Stimulated activated CD4-positive, alpha-beta T cell treated with anti-CD3 and anti-CD28 coated beads, Interleukin-12 subunit alpha, Interleukin-12 subunit beta, amount 100 ng/mL, for 24 hours (primary cell): Measurements from ENCODE around the gene EHD3.
"Not testable (repeated sequence)": the region's sequence is repeated elsewhere in the genome, so short reads cannot be mapped to it uniquely, and the experiment has no call there.

Experiments
- DNase-seq, 2 experiments: peaks; one replicate each; pipeline ENCODE4 v3.0.0-alpha.2; 2020; ENCODE audit warnings: low read depth in 2 of 2

The EHD3 gene

DNA sequence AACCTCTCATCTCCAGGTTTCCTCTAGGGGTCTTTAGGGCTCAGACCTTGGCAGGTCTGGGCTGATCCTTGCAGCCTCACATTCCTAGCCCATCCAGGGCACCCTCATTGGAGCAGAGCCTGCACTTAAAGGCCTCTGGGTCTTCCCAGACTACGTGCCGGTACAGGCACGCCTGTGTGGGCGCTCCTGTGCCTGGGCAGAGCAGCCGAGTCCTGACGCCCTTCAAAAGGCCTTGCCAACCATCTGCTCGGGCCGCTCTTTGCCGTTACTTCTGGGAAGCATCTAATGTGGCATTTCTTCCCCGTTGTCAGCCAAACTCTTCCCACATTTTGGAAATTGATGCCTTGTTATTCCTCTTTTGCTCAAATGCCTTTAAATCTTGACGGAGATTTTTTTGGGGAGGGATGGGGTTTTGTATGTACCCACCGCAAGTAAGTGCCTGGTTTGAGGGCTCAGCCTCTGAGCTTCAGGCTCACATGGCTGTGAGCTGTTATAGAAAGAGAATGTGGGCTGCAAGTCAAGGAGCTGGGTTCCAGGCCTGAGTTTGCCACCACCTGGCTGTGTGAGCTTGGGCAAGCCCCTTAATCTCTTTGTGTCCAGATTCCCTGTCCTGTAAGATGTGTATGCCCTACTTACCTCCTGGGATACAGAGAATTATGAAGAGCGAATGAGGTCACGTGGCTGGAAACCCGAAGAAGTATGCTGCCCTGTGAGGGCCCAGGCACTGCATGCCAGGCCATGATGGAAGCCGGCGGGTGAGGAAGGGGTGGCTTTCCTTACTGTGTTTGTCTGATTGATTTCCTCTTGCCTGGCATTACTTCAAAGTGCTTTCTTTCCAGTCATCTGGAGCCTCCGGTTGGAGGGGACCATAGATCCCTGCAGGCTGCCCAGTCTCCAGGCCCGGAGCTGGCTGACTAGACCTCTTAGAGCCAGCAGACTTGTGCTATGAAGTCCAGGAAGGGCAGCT is 20.6 kb downstream of the EHD3 start:
- DNase-seq: no peak

DNA sequence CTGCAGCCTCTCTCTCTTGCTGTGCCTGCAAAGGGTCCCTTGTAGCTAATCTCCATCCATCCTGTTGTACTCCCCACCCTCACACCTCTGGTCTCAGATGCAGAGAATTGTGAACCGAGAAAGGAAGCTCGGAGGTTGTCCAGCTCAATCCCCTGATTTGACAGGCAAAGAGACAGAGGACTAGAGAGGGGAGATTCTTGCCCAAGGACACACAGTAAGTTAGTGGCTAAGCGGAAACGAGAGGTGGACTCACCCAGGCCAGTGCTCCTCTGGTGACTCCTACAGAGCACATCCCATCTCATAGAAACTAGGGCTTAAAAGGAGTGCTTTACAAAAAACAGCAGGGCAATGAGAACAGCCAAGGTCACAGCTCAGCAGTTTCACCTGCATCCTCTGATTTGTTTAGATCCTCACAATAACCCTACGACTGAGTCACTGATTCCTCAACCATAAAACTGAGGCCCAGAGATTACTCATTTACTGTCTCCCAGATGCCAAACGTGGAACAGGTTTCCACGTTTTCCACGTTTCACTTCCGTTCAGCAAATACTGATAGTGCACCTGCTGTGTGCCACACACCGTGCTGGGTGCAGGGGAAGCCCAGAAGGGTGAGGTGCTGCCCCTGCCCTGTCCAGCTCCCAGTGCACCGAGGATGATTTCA is 22.1 kb downstream of the EHD3 start:
- DNase-seq: no peak

DNA sequence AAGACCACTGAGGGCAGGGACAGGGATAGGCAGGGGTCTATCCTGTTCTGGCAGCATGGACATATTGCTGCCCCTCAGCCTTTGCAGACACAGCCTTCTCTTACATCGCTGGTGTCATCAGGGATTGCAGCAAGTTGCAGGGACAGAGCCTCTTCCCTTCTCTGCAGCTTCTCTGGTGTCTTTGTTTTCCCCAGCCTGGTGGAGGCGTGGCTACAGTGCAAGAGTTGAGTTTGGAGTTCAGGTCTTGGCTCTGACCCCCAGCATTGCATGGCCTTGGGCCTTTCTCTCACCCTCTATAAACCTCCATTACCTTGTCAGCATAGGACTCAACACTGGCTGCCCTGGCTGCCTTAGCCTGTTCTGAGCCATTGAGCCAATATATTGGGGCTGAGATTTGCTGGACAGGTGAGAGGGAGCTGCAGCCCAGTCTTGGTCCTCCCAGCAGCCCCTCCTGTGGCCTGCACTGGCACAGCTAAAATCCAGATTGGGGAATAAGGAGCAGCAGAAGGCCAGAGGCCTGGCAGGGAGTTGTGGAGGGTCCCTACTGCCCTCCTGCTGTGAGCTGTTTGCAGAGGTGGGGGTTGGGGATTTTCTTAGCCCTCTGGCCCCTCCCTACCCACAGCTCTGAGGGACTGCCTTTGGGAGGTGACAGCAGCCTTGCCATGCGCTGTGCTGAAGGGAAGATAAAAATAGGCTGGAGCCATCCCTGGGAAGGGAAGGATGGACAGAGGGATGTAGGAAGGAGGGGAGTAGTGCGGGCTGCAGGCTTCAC is 22.8 kb downstream of the EHD3 start:
- DNase-seq: no peak

DNA sequence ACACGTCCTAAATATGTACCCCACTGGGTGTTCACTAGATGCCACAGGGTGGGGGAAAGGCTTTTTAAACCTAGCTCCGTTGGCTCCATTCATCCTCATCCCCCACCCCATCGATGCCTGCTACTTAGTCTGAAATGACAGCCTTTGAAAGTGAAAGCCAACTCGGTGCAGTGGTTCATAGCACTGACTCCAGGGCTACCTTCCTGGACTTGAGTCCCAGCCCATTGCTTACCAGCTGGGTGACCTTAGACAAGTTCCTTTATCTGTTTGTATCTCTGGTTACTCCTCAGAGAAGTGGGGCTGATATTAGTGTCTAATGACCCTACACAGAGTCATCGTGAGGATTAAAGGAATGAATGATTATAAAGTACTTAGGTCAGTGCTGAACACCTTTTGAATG is 24.4 kb downstream of the EHD3 start:
- DNase-seq: no peak

DNA sequence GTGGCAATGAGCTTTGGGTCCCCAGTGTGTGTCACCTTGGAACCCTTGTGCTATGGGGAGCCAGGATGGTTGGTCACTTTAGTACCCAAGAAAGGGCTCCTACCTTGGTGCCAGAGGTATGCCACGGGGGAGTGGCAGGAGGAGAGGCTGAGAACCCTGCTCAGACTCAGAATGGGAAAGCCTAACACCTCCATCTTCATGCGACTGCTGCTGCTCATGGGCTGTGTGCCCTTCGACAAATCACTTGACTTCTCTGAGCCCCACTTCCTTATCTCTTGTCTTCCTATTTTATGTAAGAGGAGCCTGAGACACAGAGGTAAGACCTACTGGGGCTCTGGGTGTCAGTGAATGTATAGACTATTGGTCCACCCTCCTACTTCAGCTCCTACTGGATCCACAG is 25.1 kb downstream of the EHD3 start:
- DNase-seq: no peak

- DNase-seq: no peak
Measured at GRCh38 chr2:31260870-31261269, 26.9 kb downstream of the EHD3 start.

GRCh38 chr2:31263636-31264190 is 29.8 kb downstream of the EHD3 start:
- DNase-seq: no peak

DNA sequence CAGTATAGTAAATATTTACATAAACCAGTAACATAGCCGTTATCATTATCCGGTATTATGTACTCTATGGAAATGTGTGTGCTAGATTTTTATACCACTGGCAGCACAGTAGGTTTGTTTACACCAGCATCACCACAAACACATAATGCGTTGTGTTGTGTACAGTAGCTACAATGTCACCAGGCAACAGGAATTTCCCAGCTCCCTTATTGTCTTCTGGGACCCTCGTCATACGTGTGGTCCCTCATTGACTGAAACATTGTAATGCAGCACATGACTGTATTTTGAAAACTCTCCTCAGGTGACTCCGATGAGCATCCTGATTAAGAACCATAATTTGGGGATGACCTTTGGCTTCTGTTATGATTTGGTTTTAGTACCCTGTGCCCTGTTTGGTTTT is 31.3 kb downstream of the EHD3 start:
- no peak for DNase-seq

- no peak for DNase-seq
Measured at GRCh38 chr2:31266804-31267203, 32.9 kb downstream of the EHD3 start.

- no peak for DNase-seq
Measured at GRCh38 chr2:31267437-31268120, 33.6 kb downstream of the EHD3 start.

DNA sequence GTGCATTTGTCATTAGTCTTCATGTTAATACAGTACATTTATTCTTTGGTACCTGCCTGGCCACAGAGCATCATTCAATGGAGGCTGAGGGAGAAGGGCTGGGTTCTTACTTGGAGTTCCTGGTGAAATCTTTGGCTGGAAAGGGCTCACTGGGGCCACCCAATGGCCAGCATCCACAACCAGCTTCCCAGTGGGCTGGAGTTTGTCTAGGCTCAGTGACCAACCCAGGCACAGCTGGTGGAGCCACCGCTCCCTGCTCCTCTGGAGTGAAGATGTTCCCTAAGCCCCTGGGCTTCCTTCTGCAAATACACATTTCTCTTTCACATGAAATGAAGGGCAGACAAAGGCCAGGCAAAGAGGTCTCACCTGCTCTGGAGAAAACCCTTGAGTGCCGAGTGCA is 34.4 kb downstream of the EHD3 start:
- no peak for DNase-seq

GRCh38 chr2:31269087-31269486 is 35.1 kb downstream of the EHD3 start:
- no peak for DNase-seq

- DNase-seq: no peak
Measured at GRCh38 chr2:31270131-31270530, 36.2 kb downstream of the EHD3 start.

- DNase-seq: no peak
Measured at GRCh38 chr2:31270822-31271231, 36.9 kb downstream of the EHD3 start.

GRCh38 chr2:31271851-31272267 is 37.9 kb downstream of the EHD3 start:
- no peak for DNase-seq

GRCh38 chr2:31274401-31275075 is 40.6 kb downstream of the EHD3 start:
- DNase-seq: no peak

DNA sequence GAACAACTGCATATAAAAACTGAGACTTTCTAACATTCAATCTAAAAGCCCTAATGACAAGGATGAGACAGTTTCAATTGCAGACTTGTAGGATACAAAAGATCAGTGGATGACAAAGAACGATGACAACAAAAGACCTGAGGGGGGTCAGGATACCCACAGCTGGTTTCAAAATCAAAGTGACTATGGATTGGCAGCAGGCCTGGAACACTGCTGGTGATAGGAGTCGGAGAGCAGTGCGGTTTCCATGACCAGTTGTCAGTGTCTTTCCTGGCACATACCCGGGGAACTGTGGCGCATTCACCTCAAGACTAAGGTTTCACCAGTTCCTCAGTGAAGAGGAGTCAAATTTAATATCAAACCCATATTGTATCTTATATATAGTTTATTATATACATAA is 42.0 kb downstream of the EHD3 start:
- no peak for DNase-seq

DNA sequence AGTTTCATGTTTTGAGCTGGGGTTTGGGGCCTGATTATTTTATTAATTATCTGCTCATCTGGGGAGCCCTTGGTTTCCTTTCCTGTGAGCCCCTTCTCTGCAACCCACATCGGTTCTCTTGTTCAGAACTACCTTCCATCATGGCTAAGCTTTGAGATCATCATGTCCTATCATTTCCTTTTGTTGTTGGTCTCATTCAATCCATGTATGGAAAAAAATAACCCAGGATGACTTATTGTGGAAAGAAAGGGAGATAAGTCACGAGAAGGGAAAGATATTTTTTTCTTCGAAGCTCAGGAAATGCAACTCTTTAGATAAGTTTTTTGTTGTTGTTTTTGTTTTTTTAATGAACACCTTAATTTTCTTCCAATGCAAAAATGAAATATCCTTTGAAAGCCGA is 43.7 kb downstream of the EHD3 start:
- no peak for DNase-seq

GRCh38 chr2:31282634-31283033 is 48.7 kb downstream of the EHD3 start:
- no peak for DNase-seq

DNA sequence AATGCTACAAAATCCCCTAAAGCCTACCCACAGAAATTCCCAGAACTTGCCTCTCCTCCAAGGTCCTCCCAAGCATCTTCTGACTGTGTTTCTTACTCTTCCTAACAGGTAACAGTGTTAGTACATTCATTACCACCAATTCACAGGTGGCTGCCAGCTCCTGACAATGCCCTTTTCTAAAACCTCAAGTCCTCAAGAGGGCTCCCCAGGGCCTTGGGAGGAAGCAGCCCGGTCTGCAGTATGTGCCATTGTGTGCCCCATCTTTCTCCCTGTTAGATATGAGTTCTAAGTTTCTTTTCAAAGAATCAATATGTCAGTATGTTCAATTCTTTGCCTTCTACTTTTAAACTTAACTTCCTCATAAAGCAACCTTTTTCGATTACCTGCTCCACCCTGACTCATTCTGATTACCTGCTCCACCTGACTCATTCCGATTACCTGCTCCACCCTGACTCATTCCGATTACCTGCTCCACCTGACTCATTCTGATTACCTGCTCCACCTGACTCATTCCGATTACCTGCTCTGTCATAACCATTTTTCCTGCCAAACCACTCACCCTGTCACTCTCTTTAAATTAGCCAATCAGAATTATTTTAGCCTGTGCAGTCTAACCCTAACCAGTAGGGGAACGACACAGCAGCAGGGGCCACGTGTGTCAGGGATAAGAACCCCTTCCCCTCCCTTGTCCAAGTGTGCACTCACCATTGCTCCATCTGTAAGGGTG is 49.4 kb downstream of the EHD3 start:
- DNase-seq: not testable (repeated sequence)
